HepG2 (cell line): ENCODE data around the gene TNFRSF6B. TPM values are rescaled to one million over a fixed set of nuclear protein-coding genes. Genes with fewer than 3 reads are reported as not detected.

ENCODE experiments used
- AGO2 ChIP-seq: fragments of 200-400 bp; formaldehyde crosslinking; optimal IDR thresholded peaks from 2 replicates; pipeline ENCODE3; 2017; ENCODE audit warnings: mild to moderate bottlenecking, low read depth, low read length, moderate library complexity
- ATF4 ChIP-seq, 2 experiments: fragments of 450-650 bp in 1 of 2; sonication (generic) in 1 of 2; formaldehyde crosslinking; IDR thresholded peaks; 2 replicates each; pipeline versions ENCODE4 v1.5.0 to v1.8.0; 2020 to 2022; ENCODE audit warnings: mild to moderate bottlenecking in 1 of 2, missing genetic modification reagents in 1 of 2
- CCAR2 ChIP-seq: fragments of 200-400 bp; formaldehyde crosslinking; optimal IDR thresholded peaks from 2 replicates; pipeline ENCODE3; 2018; ENCODE audit warnings: low read depth, mild to moderate bottlenecking, low read length, moderate library complexity
- FLYWCH1 ChIP-seq: sonication (generic); formaldehyde crosslinking; IDR thresholded peaks from 2 replicates; pipeline ENCODE4 v1.8.1; 2023; ENCODE audit warnings: mild to moderate bottlenecking, missing genetic modification reagents
- FOXA3 ChIP-seq: IDR thresholded peaks from 2 replicates; pipeline ENCODE4 v1.6.1; 2016; ENCODE audit warnings: missing genetic modification reagents, missing compliant biosample characterization
- HNF4G ChIP-seq, 2 experiments: sonication (generic) in 1 of 2; formaldehyde crosslinking in 1 of 2; IDR thresholded peaks; 2 replicates each; pipeline versions ENCODE4 v1.4.0 to v1.6.1; 2011 to 2020; ENCODE audit warnings: borderline replicate concordance in 2 of 2, low read depth in 2 of 2, mild to moderate bottlenecking in 2 of 2, low read length in 1 of 2, missing genetic modification reagents in 1 of 2, moderate library complexity in 1 of 2
- MAZ ChIP-seq, 2 experiments: sonication (generic) in 1 of 2; formaldehyde crosslinking in 1 of 2; IDR thresholded peaks; 2 replicates each; pipeline versions ENCODE4 v1.5.0 to v1.6.1; 2012 to 2020; ENCODE audit warnings: low read depth in 2 of 2, mild to moderate bottlenecking in 2 of 2, borderline replicate concordance in 1 of 2, improper control_type of control experiment in 1 of 2, low read length in 1 of 2, missing genetic modification reagents in 1 of 2, moderate library complexity in 1 of 2
- POLR2A ChIP-seq, 2 experiments: IDR thresholded peaks; 2 replicates each; pipeline ENCODE4 v1.6.1; 2011; ENCODE audit warnings: low read depth in 2 of 2, low read length in 2 of 2, mild to moderate bottlenecking in 1 of 2, moderate library complexity in 1 of 2; ENCODE audit not compliant: insufficient read depth in 1 of 2
- SIX4 ChIP-seq: sonication (generic); formaldehyde crosslinking; IDR thresholded peaks from 2 replicates; pipeline ENCODE4 v1.4.0; 2020; ENCODE audit warnings: missing genetic modification reagents
- TRIM24 ChIP-seq: sonication (generic); formaldehyde crosslinking; IDR thresholded peaks from 2 replicates; pipeline ENCODE4 v1.8.0; 2022; ENCODE audit warnings: mild to moderate bottlenecking, missing genetic modification reagents
- ZBTB38 ChIP-seq: sonication (generic); formaldehyde crosslinking; IDR thresholded peaks from 2 replicates; pipeline ENCODE4 v1.5.1; 2020; ENCODE audit warnings: mild to moderate bottlenecking, missing genetic modification reagents
- ZNF724P ChIP-seq: sonication (generic); formaldehyde crosslinking; IDR thresholded peaks from 2 replicates; pipeline ENCODE4 v1.8.0; 2022; ENCODE audit warnings: missing genetic modification reagents, borderline replicate concordance
- ZNF768 ChIP-seq: sonication (generic); formaldehyde crosslinking; IDR thresholded peaks from 2 replicates; pipeline ENCODE4 v1.4.0; 2020; ENCODE audit warnings: missing genetic modification reagents
- ZNF770 ChIP-seq: sonication (generic); formaldehyde crosslinking; IDR thresholded peaks from 2 replicates; pipeline ENCODE4 v1.5.0; 2020; ENCODE audit warnings: mild to moderate bottlenecking, missing genetic modification reagents
- ZNF772 ChIP-seq: sonication (generic); formaldehyde crosslinking; IDR thresholded peaks from 2 replicates; pipeline ENCODE4 v1.5.0; 2020; ENCODE audit warnings: mild to moderate bottlenecking, missing genetic modification reagents
- ZNF891 ChIP-seq: sonication (generic); formaldehyde crosslinking; IDR thresholded peaks from 2 replicates; pipeline ENCODE4 v1.5.0; 2020; ENCODE audit warnings: mild to moderate bottlenecking, missing genetic modification reagents
- polyA plus RNA-seq, 8 experiments: library from polyadenylated mRNA; depleted of rRNA in 3 of 8; stranded (reverse) in 7 of 8; unstranded in 1 of 8; fragments of >200 nt; fragmentation: Illumina TruSeq in 4 of 8; extraction: Trizol in 4 of 8; gene quantifications; 2 replicates each; pipeline versions ENCODE4 v1.2.1 to v1.2.3, GENCODE V29; 2011 to 2016; ENCODE audit warnings: low read depth in 4 of 8, missing spikeins in 1 of 8, mixed read lengths in 1 of 8; ENCODE audit not compliant: insufficient read depth in 1 of 8
- total RNA-seq, 5 experiments: library from RNA; depleted of rRNA; stranded (reverse); fragments of >200 nt; fragmentation: Illumina TruSeq; extraction: Trizol; gene quantifications; 2 replicates each; pipeline ENCODE4 v1.2.3, GENCODE V29; 2016; ENCODE audit warnings: low read depth in 1 of 5
- TF ChIP-seq, protein P1 (sequence below): sonication (generic); formaldehyde crosslinking; IDR thresholded peaks from 2 replicates; pipeline ENCODE4 v1.5.1; 2020; ENCODE audit warnings: mild to moderate bottlenecking, missing genetic modification reagents, moderate library complexity
- TF ChIP-seq, protein P2 (sequence below): sonication (generic); formaldehyde crosslinking; IDR thresholded peaks from 2 replicates; pipeline ENCODE4 v1.4.0; 2020; ENCODE audit warnings: missing genetic modification reagents

TNFRSF6B gene
- total and polyA plus RNA-seq, 2 of the 13 experiments (the other 11 are each of a cell fraction or from before 2014, with no cell fraction given), result 0.24 TPM; not detected in 1

DNA sequence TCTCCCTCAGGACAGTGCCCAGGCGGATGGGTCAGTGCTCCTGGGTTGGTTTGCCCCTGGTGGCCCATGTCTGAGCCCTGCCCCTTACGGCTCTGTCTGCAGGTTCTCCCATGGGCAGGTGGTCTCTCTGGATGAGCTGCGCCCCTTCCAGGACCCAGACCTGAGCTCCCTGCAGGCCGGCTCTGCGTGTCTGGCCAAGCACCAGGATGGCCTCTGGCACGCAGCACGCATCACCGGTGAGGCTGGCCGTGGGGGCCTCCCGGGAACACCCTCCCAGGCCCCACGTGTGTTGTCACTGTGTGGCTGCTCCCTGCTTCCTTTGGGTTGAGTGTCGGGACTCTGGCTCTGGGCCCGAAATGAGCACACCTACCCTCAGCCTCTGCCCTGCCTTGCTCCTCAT lies 36.7 kb downstream of the TNFRSF6B start (continued):
- no peak for TF ChIP-seq ATF4 (CRISPR knock-in tag; IDR thresholded peaks at IDR 0.05)
- TF ChIP-seq ZNF724P (CRISPR knock-in tag), result no peak
- TF ChIP-seq AGO2, result peak; percentile 96
- no peak for TF ChIP-seq TRIM24 (CRISPR knock-in tag)
- no peak for TF ChIP-seq FOXA3 (CRISPR knock-in tag)
- TF ChIP-seq ZNF891, result no peak
- TF ChIP-seq POLR2A (IDR thresholded peaks at IDR 0.05; ENCODE audit: insufficient read depth in 1 of 2, low read depth in 2 of 2, low read length in 2 of 2), result peak in 1 of 2 experiments; percentile 17; a peak in 1 of 4 replicates
- no peak for TF ChIP-seq SIX4 (CRISPR knock-in tag)
- TF ChIP-seq, protein P1, sequence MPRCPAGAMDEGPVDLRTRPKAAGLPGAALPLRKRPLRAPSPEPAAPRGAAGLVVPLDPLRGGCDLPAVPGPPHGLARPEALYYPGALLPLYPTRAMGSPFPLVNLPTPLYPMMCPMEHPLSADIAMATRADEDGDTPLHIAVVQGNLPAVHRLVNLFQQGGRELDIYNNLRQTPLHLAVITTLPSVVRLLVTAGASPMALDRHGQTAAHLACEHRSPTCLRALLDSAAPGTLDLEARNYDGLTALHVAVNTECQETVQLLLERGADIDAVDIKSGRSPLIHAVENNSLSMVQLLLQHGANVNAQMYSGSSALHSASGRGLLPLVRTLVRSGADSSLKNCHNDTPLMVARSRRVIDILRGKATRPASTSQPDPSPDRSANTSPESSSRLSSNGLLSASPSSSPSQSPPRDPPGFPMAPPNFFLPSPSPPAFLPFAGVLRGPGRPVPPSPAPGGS (CRISPR knock-in tag), result no peak
- no peak for TF ChIP-seq ZBTB38 (CRISPR knock-in tag)
- no peak for TF ChIP-seq ZNF772 (CRISPR knock-in tag)
- no peak for TF ChIP-seq HNF4G (IDR thresholded peaks at IDR 0.05; ENCODE audit: borderline replicate concordance, low read depth, low read length)
- no peak for TF ChIP-seq HNF4G (CRISPR knock-in tag; IDR thresholded peaks at IDR 0.05; ENCODE audit: borderline replicate concordance, low read depth)
- TF ChIP-seq MAZ (IDR thresholded peaks at IDR 0.05; ENCODE audit: borderline replicate concordance, low read depth, low read length), result no peak
- no peak for TF ChIP-seq MAZ (CRISPR knock-in tag; IDR thresholded peaks at IDR 0.05; ENCODE audit: low read depth)
- TF ChIP-seq FLYWCH1 (CRISPR knock-in tag), result no peak
- no peak for TF ChIP-seq CCAR2
- TF ChIP-seq ZNF770 (CRISPR knock-in tag), result no peak
- no peak for TF ChIP-seq ZNF768 (CRISPR knock-in tag)
- TF ChIP-seq, protein P2, sequence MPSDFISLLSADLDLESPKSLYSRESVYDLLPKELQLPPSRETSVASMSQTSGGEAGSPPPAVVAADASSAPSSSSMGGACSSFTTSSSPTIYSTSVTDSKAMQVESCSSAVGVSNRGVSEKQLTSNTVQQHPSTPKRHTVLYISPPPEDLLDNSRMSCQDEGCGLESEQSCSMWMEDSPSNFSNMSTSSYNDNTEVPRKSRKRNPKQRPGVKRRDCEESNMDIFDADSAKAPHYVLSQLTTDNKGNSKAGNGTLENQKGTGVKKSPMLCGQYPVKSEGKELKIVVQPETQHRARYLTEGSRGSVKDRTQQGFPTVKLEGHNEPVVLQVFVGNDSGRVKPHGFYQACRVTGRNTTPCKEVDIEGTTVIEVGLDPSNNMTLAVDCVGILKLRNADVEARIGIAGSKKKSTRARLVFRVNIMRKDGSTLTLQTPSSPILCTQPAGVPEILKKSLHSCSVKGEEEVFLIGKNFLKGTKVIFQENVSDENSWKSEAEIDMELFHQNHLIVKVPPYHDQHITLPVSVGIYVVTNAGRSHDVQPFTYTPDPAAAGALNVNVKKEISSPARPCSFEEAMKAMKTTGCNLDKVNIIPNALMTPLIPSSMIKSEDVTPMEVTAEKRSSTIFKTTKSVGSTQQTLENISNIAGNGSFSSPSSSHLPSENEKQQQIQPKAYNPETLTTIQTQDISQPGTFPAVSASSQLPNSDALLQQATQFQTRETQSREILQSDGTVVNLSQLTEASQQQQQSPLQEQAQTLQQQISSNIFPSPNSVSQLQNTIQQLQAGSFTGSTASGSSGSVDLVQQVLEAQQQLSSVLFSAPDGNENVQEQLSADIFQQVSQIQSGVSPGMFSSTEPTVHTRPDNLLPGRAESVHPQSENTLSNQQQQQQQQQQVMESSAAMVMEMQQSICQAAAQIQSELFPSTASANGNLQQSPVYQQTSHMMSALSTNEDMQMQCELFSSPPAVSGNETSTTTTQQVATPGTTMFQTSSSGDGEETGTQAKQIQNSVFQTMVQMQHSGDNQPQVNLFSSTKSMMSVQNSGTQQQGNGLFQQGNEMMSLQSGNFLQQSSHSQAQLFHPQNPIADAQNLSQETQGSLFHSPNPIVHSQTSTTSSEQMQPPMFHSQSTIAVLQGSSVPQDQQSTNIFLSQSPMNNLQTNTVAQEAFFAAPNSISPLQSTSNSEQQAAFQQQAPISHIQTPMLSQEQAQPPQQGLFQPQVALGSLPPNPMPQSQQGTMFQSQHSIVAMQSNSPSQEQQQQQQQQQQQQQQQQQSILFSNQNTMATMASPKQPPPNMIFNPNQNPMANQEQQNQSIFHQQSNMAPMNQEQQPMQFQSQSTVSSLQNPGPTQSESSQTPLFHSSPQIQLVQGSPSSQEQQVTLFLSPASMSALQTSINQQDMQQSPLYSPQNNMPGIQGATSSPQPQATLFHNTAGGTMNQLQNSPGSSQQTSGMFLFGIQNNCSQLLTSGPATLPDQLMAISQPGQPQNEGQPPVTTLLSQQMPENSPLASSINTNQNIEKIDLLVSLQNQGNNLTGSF (CRISPR knock-in tag), result no peak
